ENCODE data around the gene ROR2.
"Not testable (repeated sequence)": the region's sequence is repeated elsewhere in the genome, so short reads cannot be mapped to it uniquely, and the experiment has no call there.

Gene ROR2

DNA sequence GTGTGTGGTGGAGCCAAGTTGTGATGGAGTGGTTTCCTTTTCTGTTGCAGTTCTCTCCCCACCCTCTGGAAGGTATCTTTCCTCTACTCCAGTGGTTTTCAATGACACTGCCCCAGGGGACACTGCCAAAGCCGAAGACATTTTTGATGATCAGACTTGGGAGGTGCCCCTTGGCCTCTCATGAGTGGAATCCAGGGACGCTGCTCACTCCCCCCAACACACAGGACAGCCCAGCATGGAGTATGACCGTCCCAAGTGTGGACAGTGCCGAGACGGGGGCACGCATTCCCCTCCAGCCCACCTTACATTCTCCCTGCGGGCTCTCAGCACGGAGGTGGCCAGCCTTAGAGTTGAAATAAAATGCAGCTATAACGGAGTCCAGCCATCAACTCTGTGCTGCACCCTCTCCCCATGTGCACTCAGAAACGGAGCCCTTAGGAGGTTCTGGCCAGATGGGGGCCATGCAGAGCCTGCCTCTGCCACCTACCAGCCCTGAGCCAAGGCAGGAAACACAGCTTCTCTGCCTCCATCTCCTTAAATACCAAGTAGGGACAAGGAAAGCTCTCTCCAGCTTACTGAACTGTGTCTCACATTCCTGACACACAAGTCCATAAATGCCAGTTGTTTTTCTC lies 150.8 kb downstream of the ROR2 start:
- DNase-seq (ENCODE audit: low read depth, low spot score) = no peak

DNA sequence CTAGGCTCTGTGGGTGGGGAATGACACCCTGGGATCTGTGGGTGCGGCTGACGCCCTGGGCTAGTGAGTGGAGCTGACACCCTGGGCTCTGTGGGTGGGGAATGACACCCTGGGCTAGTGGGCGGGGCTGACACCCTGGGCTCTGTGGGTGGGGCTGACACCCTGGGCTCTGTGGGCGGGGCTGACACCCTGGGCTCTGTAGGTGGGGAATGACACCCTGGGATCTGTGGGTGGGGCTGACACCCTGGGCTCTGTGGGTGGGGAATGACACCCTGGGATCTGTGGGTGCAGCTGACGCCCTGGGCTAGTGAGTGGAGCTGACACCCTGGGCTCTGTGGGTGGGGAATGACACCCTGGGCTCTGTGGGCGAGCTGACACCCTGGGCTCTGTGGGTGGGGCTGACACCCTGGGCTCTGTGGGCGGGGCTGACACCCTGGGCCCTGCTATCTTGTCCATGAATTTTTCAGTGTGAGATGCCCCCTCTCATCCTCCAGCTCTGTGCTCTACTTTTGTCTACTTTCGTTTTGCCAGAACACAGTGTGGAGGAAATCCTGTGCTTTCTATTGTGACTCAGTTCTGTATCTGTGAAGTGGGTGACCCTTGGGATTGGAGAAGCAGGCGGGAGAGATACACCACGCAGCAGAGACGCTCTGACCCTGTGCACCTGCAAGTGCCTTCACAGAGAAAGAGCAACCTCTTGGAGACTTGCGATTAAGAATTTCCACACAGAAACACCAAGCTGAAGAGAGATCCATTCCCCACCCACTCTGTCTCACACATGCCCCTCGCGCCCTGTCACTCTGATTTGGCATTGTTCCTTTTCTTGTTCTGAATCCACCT lies 151.5 kb downstream of the ROR2 start:
- not testable (repeated sequence) for DNase-seq (ENCODE audit: low read depth, low spot score)

- not testable (repeated sequence) for DNase-seq (ENCODE audit: low read depth, low spot score)
These were observed 152.5 kb downstream of the ROR2 start for GRCh38 chr9:91797517-91797916.

GRCh38 chr9:91796516-91796915 lies 153.5 kb downstream of the ROR2 start:
- not testable (repeated sequence) for DNase-seq (ENCODE audit: low read depth, low spot score)

- DNase-seq (ENCODE audit: low read depth, low spot score) = no peak
These were observed 154.3 kb downstream of the ROR2 start for GRCh38 chr9:91795598-91796241.

GRCh38 chr9:91793371-91793770 lies 156.7 kb downstream of the ROR2 start:
- not testable (repeated sequence) for DNase-seq (ENCODE audit: low read depth, low spot score)

- DNase-seq (ENCODE audit: low read depth, low spot score) = no peak
These were observed 159.1 kb downstream of the ROR2 start for GRCh38 chr9:91790917-91791316.

GRCh38 chr9:91789941-91790340 lies 160.1 kb downstream of the ROR2 start:
- no peak for DNase-seq (ENCODE audit: low read depth, low spot score)

DNA sequence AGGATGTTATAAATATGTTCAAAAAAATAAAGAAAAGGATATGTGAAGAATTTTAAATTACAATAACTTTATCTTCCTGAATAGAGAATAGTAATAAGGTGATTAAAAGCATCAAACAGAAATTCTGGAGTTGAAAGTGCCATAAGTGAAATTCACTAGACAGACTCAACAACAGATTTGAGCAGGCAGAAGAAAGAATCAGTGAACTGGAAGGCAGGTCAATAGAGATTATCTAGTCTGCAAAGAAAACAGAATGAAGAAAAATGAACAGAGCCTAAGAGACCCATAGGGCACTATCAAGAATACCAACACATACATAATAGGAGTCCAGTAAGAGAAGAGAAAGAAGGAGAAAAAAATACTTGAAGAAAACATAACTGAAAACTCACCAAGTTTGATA lies 162.1 kb downstream of the ROR2 start:
- no peak for DNase-seq (ENCODE audit: low read depth, low spot score)

GRCh38 chr9:91786132-91786896 lies 163.7 kb downstream of the ROR2 start:
- no peak for DNase-seq (ENCODE audit: low read depth, low spot score)

- no peak for DNase-seq (ENCODE audit: low read depth, low spot score)
These were observed 164.6 kb downstream of the ROR2 start for GRCh38 chr9:91785447-91785842.

DNA sequence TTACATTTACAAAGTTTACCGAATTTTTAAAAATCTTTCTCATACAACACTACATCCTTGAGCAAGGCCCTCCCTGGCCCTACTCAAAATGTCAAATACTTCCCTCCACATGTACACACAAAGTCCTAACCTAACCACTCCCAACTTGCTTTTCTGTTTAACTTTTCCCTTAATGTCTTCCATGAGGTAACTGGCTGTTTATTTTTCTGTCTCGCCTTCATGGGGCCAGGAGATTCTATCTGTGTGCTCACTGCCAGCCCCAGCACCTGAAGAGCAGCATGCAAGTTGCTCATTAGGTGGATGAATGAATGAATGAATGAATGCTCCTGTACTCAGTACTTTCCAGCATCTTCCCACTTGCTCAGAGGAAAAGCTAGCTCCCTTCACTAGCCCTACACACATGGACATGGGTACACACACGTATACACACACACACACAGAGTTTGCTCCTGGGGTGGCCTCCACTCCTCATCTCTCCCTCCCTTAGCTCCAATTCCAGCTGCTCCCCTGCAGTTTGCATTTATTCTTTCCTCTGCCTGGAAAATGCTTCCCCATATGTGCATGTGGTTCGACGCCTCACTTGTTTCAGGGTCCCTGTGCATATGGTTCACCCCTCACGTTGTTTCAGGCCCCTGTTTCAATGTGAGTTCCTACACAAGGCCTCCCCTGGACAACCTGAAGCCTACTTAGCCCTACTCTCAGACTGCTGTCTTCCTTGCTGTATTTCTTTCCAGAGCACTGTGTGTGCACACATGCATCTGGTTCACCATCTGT lies 165.2 kb downstream of the ROR2 start:
- no peak for DNase-seq (ENCODE audit: low read depth, low spot score)

GRCh38 chr9:91783876-91784672 lies 166.0 kb downstream of the ROR2 start:
- no peak for DNase-seq (ENCODE audit: low read depth, low spot score)

- DNase-seq (ENCODE audit: low read depth, low spot score) = no peak
These were observed 166.6 kb downstream of the ROR2 start for GRCh38 chr9:91783411-91783810.

DNA sequence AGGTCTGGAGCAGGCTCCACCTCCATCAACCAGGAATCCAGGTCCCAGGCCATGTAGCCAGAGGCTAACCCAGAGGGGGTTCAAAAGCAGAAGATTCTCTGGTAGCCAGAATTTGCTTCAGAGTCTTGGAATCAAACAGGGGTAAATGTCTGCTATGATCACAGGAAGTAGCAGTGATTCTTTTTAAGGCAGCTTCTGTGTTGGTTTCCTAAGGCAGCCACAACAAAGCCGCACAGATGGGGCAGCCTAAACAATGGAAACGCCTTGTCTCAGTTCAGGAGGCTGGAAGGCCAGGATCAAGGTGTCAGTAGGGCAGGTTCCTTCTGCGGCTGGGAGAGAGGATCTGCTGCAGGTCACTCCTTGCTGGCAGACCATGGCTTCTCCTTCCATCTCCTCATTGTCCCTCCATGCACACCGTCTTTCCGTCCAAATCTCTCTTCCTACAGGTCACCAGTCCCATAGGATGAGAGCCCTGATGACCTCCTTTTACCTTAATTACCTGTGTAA lies 167.3 kb downstream of the ROR2 start:
- DNase-seq (ENCODE audit: low read depth, low spot score) = no peak

GRCh38 chr9:91781906-91782305 lies 168.1 kb downstream of the ROR2 start:
- DNase-seq (ENCODE audit: low read depth, low spot score) = no peak

GRCh38 chr9:91781116-91781515 lies 168.9 kb downstream of the ROR2 start:
- DNase-seq (ENCODE audit: low read depth, low spot score) = no peak

DNA sequence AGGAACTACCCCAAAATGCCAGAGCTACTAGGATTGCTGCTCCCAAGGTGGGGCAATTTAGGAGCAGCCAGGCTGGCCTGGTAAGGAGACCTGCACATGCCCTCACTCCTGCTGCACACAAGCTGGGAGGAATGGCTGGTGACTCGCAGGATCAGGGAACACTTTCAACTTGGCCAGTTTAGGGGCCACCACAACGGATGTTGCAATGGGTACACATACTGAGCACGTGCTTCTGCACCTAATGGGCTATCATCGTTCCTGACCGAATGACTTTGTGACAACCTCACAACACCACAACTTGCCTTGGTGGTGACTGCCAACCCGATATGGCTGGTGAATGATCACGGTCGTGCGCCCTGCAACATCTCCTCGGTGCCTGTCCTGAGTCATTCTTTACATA lies 172.0 kb downstream of the ROR2 start:
- no peak for DNase-seq (ENCODE audit: low read depth, low spot score)

- DNase-seq (ENCODE audit: low read depth, low spot score) = no peak
These were observed 172.7 kb downstream of the ROR2 start for GRCh38 chr9:91777292-91777830.
